ENCODE measurements around the gene ZNF605.

GRCh38 chr12:132924356-132924755, 31.8 kb downstream of the ZNF605 start:
- TF ChIP-seq EP300 (IDR thresholded peaks at IDR 0.05) (no peak), POLR2A (IDR thresholded peaks at IDR 0.05) (no peak)

Data from ovary (tissue), 1 donor.